Stimulated activated CD8-positive, alpha-beta memory T cell treated with anti-CD3 and anti-CD28 coated beads, Interleukin-12 subunit alpha, Interleukin-12 subunit beta, amount 100 ng/mL, for 24 hours (primary cell): Measurements from ENCODE around the gene PIAS1.
"Not testable (repeated sequence)": the region's sequence is repeated elsewhere in the genome, so short reads cannot be mapped to it uniquely, and the experiment has no call there.

Experiments
- DNase-seq: peaks from one replicate; pipeline ENCODE4 v3.0.0-alpha.2; 2020; ENCODE audit errors: extremely low read depth

PIAS1 gene

GRCh38 chr15:68114840-68115239 is 60.7 kb downstream of the PIAS1 start:
- DNase-seq = no peak

GRCh38 chr15:68124700-68125099 is 70.6 kb downstream of the PIAS1 start:
- no peak for DNase-seq

DNA sequence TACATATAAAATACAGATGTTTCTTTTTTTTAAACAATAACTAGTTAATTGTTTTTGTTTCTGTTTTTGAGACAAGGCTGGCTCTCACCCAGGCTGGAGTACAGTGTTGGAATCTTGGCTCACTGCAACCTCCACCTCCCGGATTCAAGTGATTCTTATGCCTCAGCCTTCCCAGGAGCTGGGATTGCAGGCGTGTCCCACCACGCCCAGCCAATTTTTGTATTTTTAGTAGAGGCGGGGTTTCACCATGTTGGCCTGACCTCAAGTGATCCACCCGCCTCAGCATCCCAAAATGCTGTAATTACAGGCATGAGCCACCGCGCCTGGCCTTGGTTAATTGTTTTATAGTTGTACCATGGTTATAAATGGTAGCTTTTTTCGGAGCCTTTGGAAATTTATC is 72.3 kb downstream of the PIAS1 start:
- no peak for DNase-seq

DNA sequence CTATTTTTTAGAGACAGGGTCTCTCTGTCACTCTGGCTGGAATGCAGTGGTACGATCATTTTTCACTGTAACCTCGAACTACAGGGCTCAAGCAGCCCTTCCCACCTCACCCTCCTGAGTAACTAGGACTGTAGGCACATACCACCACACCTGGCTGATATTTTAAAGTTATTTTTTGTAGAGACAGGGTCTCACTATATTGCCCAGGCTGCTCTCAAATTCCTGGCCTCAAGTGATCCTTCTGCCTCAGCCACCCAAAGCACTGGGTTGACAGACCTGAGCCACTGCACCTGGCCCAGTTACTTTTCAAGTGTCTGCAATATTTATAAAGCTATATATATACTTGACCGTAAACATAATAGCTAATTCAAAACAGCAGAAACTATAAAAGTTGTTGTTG is 75.0 kb downstream of the PIAS1 start:
- DNase-seq = no peak

- DNase-seq = no peak
Observed at GRCh38 chr15:68130851-68131250, 76.7 kb downstream of the PIAS1 start.

DNA sequence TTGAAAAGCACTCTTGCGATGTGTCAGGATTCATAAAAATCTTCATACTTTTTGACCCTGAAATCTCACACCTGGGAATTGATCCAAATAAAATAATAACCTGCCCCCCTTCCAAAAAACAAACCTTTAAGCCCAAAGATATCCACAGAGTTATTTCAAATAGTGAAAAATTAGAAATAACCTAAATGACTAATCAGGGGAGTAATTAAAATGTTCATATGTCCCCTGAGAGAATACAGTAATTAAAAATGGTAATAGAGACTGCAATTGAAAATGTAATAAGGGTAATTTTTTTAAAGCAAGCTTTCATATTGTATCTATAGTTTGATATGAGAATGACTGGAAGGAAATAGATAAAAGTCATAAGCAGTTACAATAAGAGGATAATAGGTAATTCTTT is 83.0 kb downstream of the PIAS1 start:
- DNase-seq = no peak

GRCh38 chr15:68143129-68143528 is 89.0 kb downstream of the PIAS1 start:
- DNase-seq = no peak

DNA sequence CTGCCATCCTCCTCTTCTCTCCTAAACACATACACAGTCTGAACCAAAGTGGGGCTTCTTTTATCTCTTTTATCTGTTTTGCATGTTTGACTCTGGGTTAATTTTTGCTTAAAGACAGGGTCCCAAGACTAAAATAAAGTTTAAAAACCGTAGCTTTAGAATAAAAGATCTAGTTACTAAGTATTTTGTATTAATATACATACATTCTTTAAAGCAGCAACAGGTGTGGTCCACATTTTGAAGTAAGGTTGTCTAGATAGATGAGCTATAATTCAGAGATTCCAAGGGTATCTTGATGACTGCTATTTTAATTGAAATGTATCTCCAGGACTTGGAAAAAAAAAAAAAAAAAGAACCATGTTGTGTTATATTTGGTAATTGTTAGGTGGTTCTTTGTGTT is 89.7 kb downstream of the PIAS1 start:
- DNase-seq = no peak

DNA sequence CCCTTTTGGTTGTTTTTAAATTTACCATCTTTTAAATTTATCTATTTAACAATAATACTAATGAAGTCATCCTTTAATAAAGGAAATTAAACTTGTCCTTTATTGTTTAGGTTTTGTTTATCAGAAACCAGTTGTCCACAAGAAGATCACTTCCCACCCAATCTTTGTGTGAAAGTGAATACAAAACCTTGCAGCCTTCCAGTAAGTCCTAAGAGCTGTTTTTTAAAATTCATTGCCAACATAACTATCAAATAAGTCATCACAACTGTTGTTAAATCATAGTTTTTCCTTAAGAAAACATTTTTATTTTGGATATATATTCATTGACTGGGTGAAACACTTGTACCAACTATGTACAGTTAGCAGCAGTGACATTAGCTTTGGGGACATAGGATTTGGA is 91.6 kb downstream of the PIAS1 start:
- no peak for DNase-seq

DNA sequence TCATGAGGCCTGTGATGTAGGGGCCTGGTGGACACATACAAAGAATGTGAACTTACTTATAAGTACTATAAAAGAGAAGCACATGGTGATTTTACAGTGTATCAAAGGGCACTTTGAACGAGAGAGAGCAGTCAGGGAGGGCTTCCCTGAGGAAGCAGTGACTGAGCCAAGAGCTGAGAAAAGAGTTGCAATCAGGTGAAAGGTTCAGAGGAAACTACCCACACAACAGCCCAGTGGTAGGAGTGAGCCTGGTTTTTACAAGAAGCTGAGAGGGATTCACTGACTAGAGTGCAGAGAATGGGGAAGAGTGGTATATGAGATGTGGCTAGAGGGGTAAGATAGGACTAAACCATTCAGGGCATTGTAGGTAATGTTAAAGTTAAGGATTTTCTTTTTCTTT is 93.9 kb downstream of the PIAS1 start:
- DNase-seq = no peak

GRCh38 chr15:68149059-68149458 is 94.9 kb downstream of the PIAS1 start:
- no peak for DNase-seq

DNA sequence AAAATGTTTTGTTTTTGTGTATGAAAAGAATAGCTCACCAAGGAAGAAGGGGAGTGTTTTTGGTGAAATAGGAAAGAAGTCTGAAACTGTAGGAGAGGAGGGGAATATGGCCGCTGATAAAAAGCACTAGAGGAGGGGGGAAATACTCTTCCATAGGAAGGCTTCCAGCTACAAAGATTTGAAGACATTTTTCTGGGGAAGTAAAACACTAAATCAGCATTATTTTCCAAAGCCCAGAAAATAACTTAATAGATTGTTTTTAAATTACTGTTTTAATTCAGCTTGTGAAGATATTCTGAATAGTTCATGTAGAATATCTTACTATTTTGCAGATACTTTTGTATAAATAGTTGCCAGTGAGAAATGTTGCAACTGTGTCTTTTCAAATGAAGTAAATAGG is 96.1 kb downstream of the PIAS1 start:
- DNase-seq = no peak

DNA sequence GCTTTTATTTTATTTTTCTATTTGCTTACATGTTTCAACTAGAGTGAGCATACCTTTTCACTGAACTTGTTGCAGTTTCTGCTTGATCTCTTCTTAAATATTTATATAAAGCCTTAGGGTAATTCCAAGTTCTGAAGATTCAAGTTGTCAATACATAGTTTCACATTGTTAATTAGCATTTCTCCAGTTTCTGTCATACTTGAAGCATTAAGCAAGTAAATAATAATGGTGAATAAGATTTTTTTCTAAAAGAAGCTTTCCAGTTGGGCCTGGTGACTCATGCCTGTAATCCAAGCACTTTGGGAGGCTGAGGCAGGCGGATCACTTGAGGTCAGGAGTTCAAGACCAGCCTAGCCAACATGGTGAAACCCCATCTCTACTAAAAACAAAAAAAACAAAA is 97.2 kb downstream of the PIAS1 start:
- no peak for DNase-seq

DNA sequence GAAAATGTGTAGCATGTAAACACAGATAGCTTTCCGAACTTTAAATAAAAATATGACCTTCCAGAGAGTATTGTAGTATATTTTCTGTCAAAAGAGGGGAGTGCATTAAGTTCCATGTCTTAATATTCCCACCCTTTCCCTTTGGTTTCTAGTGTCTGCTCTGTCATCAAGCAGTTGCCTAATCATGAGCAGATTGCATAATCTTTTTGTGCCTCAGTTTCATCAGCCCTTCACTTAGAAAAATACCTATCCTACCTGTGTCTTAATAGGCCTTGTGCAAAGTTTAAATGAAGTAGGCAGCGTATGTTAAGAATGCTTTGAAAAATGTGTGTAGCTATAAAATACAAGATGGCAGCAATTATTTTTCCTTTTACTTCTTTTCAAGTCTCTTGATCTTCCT is 98.2 kb downstream of the PIAS1 start:
- DNase-seq = no peak

DNA sequence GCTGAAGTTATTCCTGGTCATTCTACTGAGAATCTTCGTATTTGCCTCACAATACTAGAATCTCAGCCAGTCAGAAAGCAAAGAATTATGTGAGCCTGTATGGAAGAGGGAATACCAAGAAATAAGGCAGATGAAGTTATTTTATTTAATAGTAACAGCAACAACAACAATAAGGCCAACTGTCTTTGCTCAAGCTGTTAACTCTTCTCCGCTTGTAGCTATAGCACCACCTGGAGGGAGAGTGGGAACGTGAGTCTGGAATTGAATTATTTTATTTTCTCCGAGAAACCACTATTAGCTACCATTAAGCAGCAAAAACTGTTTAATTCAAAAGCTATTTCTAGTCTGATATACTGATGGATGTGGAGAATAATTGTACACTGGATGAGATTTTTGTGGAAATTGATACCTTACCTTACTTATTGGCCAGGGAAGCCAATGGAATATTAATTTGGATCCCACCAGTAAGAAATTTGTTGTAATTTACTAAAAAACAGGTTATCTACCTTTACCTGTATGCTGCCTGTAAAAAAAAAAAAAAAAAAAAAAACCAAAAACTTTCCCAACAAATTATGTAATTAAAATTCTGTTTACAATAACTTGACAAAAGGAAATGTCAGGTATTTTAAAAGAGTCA is 100.9 kb downstream of the PIAS1 start:
- no peak for DNase-seq

GRCh38 chr15:68157074-68157473 is 103.0 kb downstream of the PIAS1 start:
- DNase-seq = no peak

DNA sequence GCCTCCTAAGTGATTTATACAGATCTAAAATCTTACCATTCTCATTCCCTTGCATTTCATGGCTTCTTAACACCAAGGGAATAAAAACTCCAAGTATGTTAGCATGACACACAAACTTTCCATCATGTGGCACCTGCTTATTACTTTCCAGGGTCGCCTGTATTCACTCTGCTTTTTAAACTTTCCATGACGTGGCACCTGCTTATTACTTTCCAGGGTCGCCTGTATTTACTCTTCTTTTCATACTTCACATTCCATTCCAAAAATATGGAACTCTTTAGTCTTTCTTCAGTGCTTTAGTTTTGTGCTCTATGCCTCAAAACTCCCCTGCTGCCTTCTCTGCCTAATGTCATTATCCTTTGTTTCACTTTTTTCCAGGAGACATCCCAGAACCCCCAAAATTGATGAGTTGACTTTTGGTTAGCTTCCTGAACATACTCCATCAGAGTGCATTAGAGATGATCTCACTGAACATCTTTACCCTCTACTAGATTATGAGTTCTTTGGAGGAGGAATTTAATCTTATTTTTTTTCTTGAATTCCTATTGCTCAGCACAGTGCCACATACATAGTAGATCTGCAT is 104.0 kb downstream of the PIAS1 start:
- no peak for DNase-seq

GRCh38 chr15:68163191-68163590 is 109.1 kb downstream of the PIAS1 start:
- DNase-seq = no peak

- DNase-seq = no peak
Observed at GRCh38 chr15:68166847-68167246, 112.7 kb downstream of the PIAS1 start.

GRCh38 chr15:68172037-68172436 is 117.9 kb downstream of the PIAS1 start:
- not testable (repeated sequence) for DNase-seq

DNA sequence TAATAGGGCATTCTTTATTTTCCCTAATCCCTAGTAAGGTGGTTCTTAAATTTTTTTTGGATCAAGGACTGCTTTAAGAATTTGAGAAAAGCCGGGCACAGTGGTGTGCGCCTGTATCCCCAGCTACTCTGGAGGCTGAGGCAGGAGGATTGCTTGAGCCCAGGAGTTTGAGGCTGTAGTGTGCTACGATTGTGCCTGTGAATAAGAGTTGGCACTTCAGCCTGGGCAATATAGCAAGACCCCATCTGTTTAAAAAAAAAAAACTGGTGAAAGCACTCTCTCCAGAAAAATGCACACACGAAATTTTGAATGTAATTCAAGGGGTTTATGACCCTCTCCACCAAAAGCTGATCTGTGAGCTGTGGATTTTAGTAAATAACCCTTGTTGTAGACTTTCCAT is 119.0 kb downstream of the PIAS1 start:
- DNase-seq = no peak

GRCh38 chr15:68175526-68175925 is 121.4 kb downstream of the PIAS1 start:
- no peak for DNase-seq

- DNase-seq = no peak
Observed at GRCh38 chr15:68176601-68177000, 122.5 kb downstream of the PIAS1 start.

GRCh38 chr15:68177742-68178141 is 123.6 kb downstream of the PIAS1 start:
- no peak for DNase-seq
